Retina (tissue), 1 donor: ENCODE measurements around the gene RAPGEF6.
"Not testable (repeated sequence)": the region's sequence is repeated elsewhere in the genome, so short reads cannot be mapped to it uniquely, and the experiment has no call there.

Source experiments
- DNase-seq: peaks from one replicate; pipeline ENCODE4 v3.0.0-alpha.2; 2016

RAPGEF6 gene

DNA sequence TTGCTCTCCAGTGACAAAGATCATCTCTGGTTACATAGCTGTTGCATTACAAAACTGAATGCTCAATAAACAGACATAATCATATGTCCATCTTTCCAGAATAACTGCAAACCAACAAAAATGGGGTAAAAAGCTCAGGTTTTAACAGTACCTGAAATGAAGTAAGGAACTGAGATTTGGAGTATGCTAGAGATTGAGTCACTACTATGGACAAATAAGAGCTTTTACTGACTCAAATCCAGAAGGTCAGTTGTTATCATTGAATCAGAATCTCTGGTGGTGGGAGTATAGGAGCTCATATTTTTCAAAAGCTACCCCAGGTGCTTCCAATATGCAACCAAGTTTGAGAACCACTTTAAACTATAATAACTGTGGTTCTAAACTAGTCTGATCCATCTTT lies 4.1 kb upstream of the RAPGEF6 start:
- DNase-seq: no peak

DNA sequence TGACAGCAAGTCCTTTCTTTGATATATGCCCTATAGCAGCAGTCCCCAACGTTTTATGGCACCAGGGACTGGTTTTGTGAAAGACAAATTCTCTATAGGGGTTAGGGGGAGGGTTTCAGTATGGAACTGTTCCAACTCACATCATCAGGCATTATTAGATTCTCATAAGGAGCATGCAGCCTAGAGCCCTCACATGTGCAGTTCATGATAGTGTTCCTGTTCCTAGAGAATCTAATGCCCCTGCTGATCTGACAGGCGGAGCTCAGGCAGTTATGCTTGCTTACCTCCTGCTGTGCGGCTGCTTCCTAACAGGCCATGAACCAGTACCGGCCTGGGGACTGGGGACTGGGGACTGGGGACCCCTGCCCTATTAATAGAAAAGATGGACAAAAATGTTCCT lies 2.7 kb upstream of the RAPGEF6 start:
- no peak for DNase-seq

DNA sequence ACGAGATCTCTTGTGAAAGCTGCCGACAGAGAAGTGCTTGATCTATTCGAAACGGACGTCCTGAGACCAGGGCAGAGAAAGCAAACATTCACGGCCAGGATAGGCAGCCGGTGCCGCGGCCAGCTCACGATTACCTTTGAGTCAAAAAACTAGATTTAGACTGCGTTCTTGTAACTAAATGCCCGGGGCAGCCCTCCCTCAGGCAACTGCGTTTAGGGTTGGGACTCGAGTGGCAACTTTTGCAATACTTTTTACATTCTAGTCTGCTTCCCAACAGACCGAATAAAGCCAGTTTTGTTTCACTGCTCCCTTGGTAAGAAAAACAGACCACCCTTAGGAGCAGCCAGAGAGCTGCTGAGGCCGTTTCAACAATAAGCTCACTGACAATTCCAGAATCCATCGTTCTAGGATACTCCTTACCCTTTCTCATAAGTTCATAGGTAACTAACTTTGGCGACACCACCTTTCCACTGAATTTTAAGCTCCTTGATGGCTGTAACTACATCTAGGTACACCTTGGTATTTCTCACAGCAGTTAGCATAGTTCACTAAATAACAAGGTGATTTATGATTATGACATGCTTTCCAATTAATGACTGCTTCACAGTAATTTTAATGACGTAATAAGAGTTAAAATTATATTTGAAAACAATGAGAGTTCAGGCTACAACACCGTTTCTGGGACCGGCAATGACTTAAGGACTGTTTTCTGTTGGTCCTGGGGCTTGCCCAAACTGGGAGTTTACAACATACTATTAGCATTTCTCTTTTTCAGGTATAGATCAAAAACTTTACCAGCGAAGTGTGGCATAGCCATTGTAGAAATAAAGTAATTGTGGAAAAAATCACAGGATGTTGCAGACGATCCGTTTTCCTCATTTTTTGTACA lies 899 bp upstream of the RAPGEF6 start:
- no peak for DNase-seq

DNA sequence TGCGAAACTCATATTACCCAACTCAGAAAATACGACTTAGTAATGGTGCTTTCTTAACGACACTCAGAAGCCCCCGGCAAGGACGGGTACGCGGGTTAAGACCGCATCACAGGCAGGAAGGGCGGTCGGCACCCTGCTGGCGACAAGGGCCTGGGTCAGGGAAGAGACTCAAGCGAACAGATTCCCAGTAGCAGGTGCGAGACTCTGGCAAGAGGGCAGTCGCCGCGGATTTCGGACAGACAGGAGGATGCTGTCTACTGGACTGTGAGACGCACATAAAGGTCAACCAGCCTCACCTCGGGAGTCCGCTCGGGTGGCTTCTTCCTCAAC lies 398 bp downstream of the RAPGEF6 start:
- no peak for DNase-seq

DNA sequence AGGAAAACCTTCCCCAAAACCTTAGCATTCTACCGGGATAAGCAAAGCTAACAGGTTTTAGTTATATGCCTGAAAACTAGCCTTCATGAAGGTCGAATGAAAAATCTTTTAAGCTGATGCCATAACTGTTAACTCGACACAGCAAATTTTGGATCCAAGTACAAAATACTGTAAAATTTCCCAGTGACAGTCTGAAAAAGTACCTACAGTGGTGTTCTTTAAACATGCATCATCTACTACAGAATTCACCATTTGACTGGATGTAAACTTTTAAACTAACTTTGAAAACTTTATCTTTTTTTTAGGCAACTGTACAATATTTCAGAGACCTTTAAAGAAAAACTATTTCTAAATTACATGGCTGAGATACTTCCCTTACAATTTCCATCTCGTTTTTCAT lies 791 bp downstream of the RAPGEF6 start:
- peak; percentile 6 for DNase-seq

DNA sequence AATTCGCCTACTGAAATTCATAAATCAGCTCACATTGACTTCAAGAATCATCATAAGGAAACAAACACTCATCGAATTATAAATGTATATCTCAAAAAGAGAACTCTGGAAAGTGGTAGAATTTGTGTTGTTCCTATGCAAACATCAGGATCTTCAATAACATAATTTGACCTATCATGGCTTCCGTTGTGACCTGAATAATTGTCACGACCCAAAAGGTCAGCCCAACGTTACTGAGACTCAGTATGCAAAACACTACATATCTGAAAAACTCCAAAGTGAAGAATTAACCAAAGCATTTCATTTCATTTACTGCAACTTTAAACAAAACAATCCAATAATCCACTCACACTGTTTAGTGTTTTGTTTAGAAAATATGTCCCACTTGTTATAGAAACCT lies 1.2 kb downstream of the RAPGEF6 start:
- DNase-seq: no peak

DNA sequence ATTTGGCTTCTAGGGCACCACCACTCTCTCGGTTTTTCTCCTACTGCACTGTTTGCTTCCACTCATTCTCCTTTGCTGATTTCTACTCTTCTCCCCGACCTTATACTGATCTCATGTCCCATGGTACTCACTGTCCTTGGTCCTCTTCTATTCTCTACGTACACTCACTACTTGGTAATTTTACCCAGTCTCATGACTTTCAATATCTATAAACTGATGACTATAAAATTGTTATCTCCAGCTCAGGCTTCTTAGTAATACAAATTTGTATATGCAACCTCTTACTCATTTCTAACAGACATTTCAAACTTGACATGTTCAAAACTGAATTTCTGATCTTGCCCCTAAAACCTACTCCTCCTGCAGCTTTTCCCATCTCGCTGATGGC lies 4.1 kb downstream of the RAPGEF6 start:
- no peak for DNase-seq

DNA sequence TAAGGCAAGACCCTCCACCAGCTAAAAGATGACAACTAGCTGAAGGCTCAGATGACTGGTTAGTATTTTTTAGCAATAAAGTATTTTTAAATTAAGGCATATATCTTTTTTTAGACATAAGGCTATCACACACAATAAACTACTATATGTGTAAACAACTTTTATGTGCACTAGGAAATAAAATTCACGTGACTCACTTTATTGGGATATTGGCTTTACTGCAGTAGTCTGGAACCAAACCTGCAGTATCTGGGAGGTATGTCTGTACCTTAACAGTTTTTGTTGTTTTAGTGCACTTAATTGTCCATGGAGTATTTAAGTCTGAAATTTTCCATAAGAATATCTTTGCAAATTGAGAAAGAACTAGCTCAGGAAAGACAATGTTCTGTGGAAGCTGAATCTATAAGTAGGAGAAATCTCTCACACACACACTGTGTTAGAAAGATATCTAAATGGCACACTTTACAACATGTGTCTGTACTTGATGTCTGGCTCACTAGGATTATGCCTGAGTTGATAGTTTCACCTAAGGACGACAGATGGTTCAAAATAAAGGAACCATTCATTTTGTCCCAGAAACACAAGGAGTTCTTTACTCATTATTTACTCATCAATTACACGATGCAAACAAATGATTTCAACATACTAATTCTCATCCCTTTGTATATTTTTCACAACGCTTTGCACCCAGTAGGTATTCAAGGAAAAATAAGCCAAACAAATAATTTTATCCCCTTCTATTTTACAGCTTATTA lies 4.6 kb downstream of the RAPGEF6 start:
- DNase-seq: no peak

DNA sequence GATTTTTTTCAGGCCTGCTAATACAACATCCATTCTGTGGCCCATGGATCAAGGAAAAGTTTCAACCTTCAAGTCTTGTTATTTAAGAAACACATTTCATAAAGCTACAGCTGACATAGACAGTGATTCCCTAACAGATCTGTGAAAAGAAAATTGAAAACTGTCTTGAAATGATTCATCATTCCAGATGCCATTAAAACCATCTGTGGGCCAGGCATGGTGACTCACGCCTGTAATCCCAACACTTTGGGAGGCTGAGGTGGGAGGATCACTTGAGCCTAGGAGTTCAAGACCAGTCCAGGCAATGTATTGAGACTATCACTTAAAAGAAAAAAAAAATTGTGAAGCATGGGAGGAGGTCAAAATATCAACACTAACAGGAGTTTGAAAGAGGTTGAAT lies 6.0 kb downstream of the RAPGEF6 start:
- no peak for DNase-seq

DNA sequence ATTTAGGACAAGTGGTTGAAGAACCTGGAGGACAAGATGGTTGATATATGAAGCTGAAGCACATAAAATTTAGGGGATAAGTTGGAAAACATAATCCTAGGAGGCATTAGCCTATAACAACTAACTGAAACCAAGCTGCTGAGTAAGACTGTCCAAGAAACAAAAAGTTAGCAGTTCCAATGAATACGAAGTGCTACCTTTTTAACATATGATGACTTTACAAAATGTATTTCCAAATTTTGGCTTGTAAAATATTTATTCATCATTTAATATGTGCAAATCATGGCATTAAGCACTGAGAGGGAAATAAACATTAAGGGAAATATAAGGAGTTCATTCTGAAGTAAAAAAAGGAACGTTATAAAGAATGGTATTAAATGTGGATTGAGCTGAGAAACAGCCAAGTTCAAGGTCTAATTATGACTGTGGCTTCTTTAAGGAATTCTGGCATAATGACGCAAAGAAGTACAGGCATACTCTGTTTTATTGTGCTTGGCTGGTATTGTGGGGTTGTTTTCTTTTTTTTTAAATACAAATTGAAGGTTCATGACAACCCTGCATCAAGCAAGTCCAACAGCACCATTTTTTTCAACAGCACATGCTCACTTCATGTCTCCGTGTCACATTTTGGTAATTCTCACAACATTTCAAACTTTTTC lies 7.7 kb downstream of the RAPGEF6 start:
- no peak for DNase-seq

DNA sequence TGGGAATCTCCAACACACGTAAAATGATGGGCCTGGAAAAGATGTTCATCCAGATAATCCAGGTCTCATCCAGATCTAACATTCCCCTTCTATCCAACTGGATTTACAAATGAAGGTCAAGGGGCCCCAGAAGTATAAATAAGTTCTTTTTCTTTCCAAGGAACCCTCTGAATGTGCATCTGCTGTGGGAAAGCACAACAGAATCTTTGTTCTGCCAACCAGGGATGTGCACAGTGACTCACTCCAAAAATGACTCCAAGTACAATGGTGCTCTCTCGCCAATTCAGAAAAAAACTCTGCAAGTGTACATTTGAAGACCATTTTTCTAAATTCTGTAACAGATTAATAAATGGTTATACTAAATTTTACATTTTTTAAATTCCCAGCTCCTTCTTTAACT lies 12.4 kb downstream of the RAPGEF6 start:
- no peak for DNase-seq

DNA sequence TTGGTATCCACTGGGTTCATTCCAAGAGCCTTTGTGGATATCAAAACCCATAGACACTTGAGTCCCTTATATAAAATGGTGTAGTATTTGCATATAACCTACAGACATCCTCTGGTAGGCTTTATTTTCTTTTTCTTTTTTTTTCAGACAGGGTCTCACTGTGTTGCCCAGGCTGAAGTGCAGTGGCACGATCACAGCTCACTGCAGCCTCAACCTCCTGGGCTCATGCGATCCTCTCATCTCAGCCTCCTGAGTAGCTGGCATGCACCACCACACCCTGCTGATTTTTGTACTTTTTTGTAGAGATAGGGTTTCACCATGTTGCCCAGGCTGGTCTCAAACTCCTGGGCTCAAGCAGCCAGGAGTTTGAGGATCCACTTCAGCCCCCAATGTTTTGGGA lies 13.9 kb downstream of the RAPGEF6 start:
- not testable (repeated sequence) for DNase-seq

DNA sequence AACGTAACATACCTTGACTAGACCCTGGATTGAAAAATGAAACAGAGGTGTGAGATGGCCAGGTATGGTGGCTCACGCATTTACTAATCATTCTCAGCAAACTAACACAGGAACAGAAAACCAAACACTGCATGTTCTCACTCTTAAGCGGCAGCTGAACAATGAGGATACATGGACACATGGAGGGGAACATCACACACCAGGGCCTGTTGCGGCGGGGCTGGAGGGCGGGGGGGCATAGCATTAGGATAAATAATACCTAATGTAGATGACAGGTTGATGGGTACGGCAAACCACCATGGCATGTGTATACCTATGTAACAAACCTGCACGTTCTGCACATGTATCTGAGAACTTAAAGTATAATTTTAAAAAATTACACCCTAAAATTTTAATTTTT lies 15.9 kb downstream of the RAPGEF6 start:
- DNase-seq: no peak

DNA sequence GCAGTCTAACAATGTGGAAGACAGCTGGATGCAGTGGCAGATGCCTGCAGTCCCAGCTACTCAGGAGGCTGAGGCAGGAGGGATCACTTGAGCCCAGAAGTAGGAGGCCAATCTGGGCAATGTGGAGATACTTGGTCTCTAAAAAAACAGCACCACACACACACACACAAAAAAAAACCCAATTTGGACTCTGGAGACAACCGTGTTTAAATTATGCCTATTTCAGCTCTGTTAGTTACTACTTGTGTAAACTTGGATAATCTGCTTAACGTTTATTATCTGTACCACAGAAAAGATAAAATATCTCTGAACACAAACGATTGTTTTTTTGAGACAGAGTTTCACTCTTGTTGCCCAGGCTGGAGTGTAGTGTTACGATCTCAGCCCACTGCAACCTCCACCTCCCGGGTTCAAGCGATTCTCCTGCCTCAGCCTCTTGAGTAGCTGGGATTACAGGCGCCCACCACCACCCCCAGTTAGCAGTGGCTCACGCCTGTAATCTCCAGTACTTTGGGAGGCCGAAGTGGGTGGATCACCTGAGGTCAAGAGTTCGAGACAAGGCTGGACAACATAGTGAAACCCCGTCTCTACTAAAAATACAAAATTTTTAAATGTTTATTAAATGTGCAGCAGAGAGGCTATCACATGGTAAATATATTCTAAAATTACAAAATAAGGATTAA lies 17.7 kb downstream of the RAPGEF6 start:
- DNase-seq: no peak

DNA sequence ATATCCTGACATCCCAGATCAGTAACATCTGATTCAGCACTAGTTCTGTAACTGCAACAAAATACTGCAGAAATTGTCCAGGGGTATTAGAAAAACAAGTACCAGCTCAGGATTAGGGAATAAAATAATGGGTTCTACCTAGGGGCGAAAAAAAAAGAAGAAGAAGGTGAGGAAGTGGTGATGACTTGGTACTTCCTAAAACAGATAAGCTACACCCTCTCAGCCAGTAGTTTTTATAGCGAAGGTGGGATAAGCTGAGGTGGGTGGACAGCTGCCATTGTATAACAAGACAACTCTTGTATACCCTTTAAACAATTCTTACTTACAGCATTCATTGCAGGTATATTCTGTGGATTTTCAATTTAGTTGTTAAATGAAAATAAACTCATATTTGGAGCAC lies 19.1 kb downstream of the RAPGEF6 start:
- no peak for DNase-seq

DNA sequence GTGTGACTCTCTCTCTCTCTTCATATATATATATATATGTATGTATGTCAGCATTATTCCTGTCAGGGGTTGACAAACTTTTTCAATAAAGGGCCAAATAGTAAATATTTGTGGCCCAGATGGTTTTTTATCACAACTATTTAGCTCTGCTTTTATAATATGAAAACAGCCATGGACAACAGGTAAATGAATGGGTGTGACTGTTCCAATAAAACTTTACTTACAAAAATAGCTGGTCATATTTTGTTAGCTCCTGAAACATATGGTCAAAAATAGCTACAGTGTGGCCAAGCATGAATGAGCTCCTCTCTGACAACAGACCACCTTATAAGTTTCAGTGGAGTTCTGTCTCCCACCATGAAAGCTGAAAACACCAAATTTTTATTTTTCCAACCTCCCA lies 21.6 kb downstream of the RAPGEF6 start:
- DNase-seq: no peak

DNA sequence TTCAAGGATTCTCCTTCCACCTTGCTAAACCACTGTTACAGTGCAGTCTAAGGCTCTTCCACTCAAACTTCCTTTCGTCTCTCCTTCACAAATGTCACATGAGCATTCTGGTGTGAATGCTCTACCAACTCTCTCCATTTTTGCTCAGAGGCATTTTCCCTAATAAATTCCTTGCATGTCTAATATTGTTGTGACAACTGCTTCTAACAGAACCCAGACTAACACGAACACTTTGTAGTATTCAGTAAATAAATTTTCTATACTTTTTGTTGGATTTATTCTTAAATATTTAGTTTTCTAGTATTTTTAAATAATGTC lies 24.0 kb downstream of the RAPGEF6 start:
- DNase-seq: no peak

DNA sequence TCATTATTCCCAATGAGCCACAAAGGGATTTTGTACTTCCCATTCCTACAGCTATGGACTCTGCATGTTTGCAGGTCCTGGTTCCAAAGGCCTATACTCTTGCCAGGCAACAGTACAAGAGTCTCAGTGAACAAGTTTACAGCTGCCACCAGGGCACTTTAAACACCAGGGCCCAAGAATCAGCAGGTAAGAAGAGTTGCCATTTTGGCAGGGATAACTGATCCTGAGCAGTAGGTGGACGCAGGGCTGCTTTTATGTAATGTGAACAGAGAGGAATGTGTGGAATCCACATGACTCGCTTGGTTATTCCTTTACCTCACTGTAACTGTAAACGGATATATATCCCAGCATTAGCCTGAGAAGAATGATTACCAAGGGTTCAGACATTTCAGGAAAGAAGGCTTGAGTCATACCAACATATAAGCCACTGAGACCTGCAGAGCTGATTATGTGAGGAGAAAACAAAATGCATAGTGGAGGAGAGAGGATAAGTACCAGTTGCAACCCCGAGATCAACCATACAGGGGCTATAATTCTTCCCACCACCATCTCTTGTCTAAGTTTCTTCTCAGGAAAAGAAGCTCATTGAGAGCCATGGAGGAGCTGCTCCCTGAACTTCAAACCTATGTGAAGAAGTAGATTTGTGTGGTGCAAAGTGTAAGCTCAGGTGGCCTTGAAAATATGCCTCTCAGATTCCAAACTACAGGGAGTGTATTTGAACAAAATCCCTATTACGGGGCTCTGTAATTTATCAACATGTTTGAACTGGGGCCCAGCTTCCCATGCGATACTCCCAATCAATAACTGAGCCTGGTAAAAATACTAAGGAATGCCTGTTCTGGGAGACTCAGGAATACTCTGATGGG lies 24.6 kb downstream of the RAPGEF6 start:
- DNase-seq: no peak

DNA sequence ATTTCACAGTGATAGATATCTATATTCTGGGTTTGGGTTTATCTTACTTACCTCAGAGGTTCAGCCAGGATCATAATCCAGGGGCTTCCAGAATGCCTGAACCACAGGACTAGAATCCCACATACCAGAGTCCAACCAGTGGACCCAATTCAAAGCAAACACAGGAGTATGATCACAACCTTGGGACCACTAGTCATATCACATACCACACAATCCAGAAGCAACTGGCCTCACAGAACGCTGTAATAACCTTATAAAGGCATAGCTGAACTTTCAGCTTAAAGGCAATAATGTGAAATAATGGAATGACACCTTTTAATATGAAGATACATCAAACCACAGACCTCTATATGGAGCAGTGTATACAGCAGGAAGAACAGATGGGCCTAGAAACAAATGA lies 25.3 kb downstream of the RAPGEF6 start:
- no peak for DNase-seq

DNA sequence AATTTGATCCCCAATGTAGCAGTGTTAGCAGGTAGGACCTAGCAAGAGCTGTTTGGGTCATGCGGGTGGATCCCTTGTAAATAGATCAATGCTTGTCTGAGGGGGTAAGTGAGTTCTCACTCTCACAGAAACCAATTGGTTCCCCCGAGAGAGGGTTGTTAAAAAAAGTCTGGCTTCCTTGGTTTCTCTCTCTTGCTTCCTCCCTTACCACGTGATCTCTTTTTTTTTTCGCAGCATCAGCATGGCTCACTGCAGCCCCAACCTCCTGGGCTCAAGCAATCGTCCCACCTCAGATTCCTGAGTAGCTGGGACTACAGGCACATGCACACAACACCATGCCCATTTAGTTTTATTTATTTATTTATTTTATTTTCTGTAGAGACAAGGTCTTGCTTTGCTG lies 26.4 kb downstream of the RAPGEF6 start:
- DNase-seq: no peak

DNA sequence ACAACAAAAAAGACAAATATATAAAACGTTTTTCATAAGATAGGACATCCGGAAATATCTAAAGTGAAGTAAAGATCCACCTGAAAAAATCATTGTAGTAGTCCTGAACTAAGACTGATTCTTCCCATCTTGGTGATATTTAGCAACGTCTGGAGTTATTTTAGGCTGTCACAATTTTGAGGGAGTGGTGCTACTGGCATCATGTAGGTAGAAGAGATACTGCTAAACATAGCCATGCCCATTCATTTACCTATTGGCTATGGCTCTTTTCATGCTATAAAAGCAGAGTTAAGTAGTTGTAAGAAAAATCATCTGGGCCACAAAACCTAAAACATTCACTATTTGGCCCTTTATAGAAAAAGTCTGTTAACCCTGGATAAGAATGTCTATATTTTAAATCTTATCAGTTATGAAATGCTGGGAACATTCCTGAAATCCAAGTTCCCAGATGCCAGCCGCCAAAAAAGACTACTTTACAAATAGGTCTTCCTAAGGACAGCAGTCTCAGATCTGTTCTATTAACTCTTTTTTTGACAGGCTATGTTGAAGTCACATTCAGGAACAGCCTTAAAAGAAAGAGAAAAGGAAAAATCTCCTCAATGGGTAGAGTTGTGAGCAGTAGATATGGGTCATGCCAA lies 27.0 kb downstream of the RAPGEF6 start:
- no peak for DNase-seq

DNA sequence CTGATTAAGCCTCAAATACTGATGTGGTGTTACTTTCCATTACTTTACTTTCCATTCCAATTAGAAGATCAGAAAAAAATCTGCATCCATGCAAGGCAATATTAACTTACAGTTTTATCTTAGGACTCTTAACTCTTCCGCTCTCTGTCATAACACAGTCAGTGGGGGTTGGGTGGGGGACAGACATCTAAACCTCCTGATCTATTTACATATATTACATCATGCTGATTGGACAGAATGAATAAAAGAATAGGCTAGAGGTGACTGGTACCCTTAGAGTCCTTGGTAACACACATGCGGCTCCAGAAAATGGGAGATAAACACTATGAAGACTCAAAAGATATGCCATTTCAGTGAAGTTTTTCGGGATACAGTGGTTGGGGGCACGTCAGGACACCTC lies 27.6 kb downstream of the RAPGEF6 start:
- no peak for DNase-seq
